B cell (primary cell): Measurements from ENCODE around the gene NPTN. TPM values are rescaled to one million over a fixed set of nuclear protein-coding genes. Genes with fewer than 3 reads are reported as not detected.

ENCODE experiments used
- ATAC-seq: fragments of 200-7000 bp; cut with Tn5 transposase; one replicate; pipeline ENCODE4 v1.10.0; 2021; ENCODE audit warnings: low read depth, mild to moderate bottlenecking, moderate number of reproducible peaks, moderate library complexity
- CTCF ChIA-PET: fragments of 350-600 bp; sonication (Branson Sonifier 250); formaldehyde crosslinking; loops from one replicate; lab custom pipeline; 2021; ENCODE audit warnings: antibody characterized with exemption, inconsistent platforms; lab: Charles Lee
- POLR2A ChIA-PET: fragments of 350-600 bp; sonication (Branson Sonifier 250); formaldehyde crosslinking; loops from one replicate; lab custom pipeline; 2021; ENCODE audit warnings: antibody characterized with exemption; lab: Charles Lee
- DNase-seq: peaks from one replicate; pipeline ENCODE4 v3.0.0; 2013
- H2AFZ ChIP-seq: 2 replicates; pipeline ENCODE4 v1.6.1; 2012; ENCODE audit warnings: mild to moderate bottlenecking, low read depth, low read length; ENCODE audit not compliant: insufficient read depth, poor library complexity, severe bottlenecking
- H3K27ac ChIP-seq, 2 donors: 1 replicate in 1 of 2; 2 replicates in 1 of 2; pipeline ENCODE4 v1.5.1; 2012 to 2013; ENCODE audit warnings: low read length in 2 of 2, mild to moderate bottlenecking in 2 of 2, moderate library complexity in 1 of 2
- H3K27me3 ChIP-seq, 4 experiments: fragments of 200-600 bp in 1 of 4; sonication (generic) in 1 of 4; replicated peaks in 1 of 4; 1 replicate in 2 of 4; 2 replicates in 2 of 4; pipeline versions ENCODE4 v1.6.1 to v1.7.0; 2013 to 2016; ENCODE audit warnings: low read length in 3 of 4, mild to moderate bottlenecking in 2 of 4, mixed read lengths in 1 of 4, moderate library complexity in 1 of 4; ENCODE audit not compliant: insufficient read depth in 4 of 4, control insufficient read depth in 3 of 4; ENCODE audit errors: control extremely low read depth in 1 of 4
- H3K36me3 ChIP-seq, 2 experiments: replicated peaks in 1 of 2; 1 replicate in 1 of 2; 2 replicates in 1 of 2; pipeline versions ENCODE4 v1.6.1 to v1.7.1; 2013; ENCODE audit warnings: low read length in 1 of 2; ENCODE audit not compliant: insufficient read depth in 2 of 2, control insufficient read depth in 1 of 2; ENCODE audit errors: control extremely low read depth in 1 of 2, extremely low read depth in 1 of 2
- H3K4me1 ChIP-seq, 2 donors: fragments of 200-600 bp in 1 of 2; sonication (generic) in 1 of 2; 1 replicate in 1 of 2; 2 replicates in 1 of 2; pipeline versions ENCODE4 v1.5.1 to v1.6.1; 2013 to 2017; ENCODE audit warnings: low read length in 2 of 2; ENCODE audit not compliant: control insufficient read depth in 2 of 2, insufficient read depth in 2 of 2
- H3K4me2 ChIP-seq: replicated peaks from 2 replicates; pipeline ENCODE3; 2012; ENCODE audit warnings: mild to moderate bottlenecking, low read depth, low read length; ENCODE audit not compliant: poor library complexity, severe bottlenecking
- H3K4me3 ChIP-seq, 5 experiments: fragments of 200-600 bp in 1 of 5; sonication (generic) in 1 of 5; 1 replicate in 3 of 5; 2 replicates in 2 of 5; pipeline versions ENCODE4 v1.5.1 to v1.7.0; 2011 to 2016; ENCODE audit warnings: low read length in 4 of 5, mild to moderate bottlenecking in 4 of 5, low read depth in 2 of 5, control low read depth in 1 of 5, moderate library complexity in 1 of 5; ENCODE audit not compliant: insufficient read depth in 1 of 5; ENCODE audit errors: control extremely low read depth in 1 of 5, extremely low read depth in 1 of 5
- H3K79me2 ChIP-seq: fragments of 200-600 bp; sonication (generic); one replicate; pipeline ENCODE4 v1.6.0; 2016; ENCODE audit warnings: low read length; ENCODE audit not compliant: control insufficient read depth, insufficient read depth
- H3K9ac ChIP-seq: fragments of 200-600 bp; sonication (generic); 2 replicates; pipeline ENCODE4 v1.6.1; 2017; ENCODE audit warnings: mild to moderate bottlenecking, low read length, moderate library complexity
- H3K9me3 ChIP-seq, 3 donors: one replicate each; pipeline versions ENCODE4 v1.6.1 to v1.7.1; 2013; ENCODE audit warnings: low read length in 2 of 3; ENCODE audit not compliant: control insufficient read depth in 2 of 3, insufficient read depth in 1 of 3; ENCODE audit errors: control extremely low read depth in 1 of 3
- H4K20me1 ChIP-seq: 2 replicates; pipeline ENCODE4 v1.6.0; 2012; ENCODE audit warnings: mild to moderate bottlenecking, low read length; ENCODE audit not compliant: insufficient read depth, control insufficient read depth, poor library complexity, severe bottlenecking
- H3K27ac Mint-ChIP-seq: one replicate; pipeline ENCODE4 v1.8.0; 2021; ENCODE audit warnings: mixed read lengths
- H3K27me3 Mint-ChIP-seq: one replicate; pipeline ENCODE4 v1.8.0; 2021; ENCODE audit warnings: mixed read lengths
- H3K4me1 Mint-ChIP-seq: one replicate; pipeline ENCODE4 v1.8.0; 2021; ENCODE audit warnings: mixed read lengths
- H3K4me3 Mint-ChIP-seq: one replicate; pipeline ENCODE4 v1.8.0; 2021; ENCODE audit warnings: mixed read lengths
- H3K9me3 Mint-ChIP-seq: one replicate; pipeline ENCODE4 v1.8.0; 2022; ENCODE audit warnings: mixed read lengths; ENCODE audit not compliant: insufficient read depth
- EZH2 ChIP-seq: IDR thresholded peaks from 2 replicates; pipeline ENCODE4 v1.6.1; 2012; ENCODE audit warnings: borderline replicate concordance, low read depth, mild to moderate bottlenecking, moderate library complexity, low read length; ENCODE audit not compliant: insufficient read depth, poor library complexity, severe bottlenecking
- WGBS: methylation state at CpG from one replicate; pipeline ENCODE4 v1.1.5; 2013; ENCODE audit warnings: missing lambda C conversion rate; ENCODE audit not compliant: insufficient coverage; 5-methylcytosine and 5-hydroxymethylcytosine counted together
- intact Hi-C: fragments of 100-400 bp; cut with micrococcal nuclease; formaldehyde crosslinking; loops from one replicate; pipeline ENCODE4 v1.10.0; 2022
- polyA plus RNA-seq: library from polyadenylated mRNA; depleted of rRNA; stranded (reverse); fragments of >200 nt; gene quantifications from 2 replicates; pipeline ENCODE4 v1.2.3, GENCODE V29; 2012
- total RNA-seq, 2 donors: library from RNA; stranded (reverse); fragments of 120-200 nt in 1 of 2; gene quantifications; 1 replicate in 1 of 2; 2 replicates in 1 of 2; pipeline versions ENCODE4 v1.2.3 to v1.2.4, GENCODE V29; 2013 to 2022
- TF ChIP-seq, protein P1 (sequence below): fragments of 200-600 bp; IDR thresholded peaks from one replicate; pipeline ENCODE4 v1.8.0; 2022; ENCODE audit warnings: antibody characterized with exemption, mild to moderate bottlenecking

Gene NPTN
- total and polyA plus RNA-seq, 2 donors (not counting 1 experiment from before 2014, with no cell fraction given), result 23.5 to 40.5 TPM

DNA sequence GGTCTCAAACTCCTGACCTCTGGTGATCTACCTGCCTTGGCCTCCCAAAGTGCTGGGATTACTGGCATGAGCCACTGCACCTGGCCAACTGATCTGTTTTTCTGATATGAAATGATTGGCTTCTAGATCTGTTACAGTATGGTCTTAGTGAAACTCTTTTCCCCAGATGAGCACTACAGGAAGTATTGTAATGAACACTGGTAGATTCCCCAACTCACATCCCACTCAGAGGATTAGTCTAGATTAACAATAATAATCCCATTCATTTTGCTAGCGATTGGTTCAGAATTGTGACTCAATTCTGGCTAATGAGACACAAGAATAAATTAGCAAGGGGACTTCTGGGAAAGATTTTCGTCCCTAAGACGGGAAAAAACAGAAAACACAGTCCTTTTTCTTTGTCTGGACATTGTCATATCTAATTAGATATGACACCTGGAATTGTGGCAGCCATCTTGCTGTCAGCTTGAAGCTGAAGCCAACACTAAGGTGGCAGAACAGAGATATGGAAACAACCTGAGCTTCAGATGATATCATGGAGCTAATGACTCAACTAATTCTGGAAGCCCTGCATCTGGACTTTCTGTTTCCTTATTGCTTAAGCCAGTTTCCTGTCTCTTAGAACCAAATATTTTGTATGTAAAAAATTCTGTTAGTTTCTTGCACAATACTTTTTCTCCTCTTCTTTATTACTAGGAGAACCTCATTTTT, 17.4 kb upstream of the NPTN start:
- ChIA-PET POLR2A (no interaction called here), CTCF (no interaction called here)
- TF ChIP-seq EZH2, result no peak
- TF ChIP-seq, protein P1, sequence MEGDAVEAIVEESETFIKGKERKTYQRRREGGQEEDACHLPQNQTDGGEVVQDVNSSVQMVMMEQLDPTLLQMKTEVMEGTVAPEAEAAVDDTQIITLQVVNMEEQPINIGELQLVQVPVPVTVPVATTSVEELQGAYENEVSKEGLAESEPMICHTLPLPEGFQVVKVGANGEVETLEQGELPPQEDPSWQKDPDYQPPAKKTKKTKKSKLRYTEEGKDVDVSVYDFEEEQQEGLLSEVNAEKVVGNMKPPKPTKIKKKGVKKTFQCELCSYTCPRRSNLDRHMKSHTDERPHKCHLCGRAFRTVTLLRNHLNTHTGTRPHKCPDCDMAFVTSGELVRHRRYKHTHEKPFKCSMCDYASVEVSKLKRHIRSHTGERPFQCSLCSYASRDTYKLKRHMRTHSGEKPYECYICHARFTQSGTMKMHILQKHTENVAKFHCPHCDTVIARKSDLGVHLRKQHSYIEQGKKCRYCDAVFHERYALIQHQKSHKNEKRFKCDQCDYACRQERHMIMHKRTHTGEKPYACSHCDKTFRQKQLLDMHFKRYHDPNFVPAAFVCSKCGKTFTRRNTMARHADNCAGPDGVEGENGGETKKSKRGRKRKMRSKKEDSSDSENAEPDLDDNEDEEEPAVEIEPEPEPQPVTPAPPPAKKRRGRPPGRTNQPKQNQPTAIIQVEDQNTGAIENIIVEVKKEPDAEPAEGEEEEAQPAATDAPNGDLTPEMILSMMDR, result no peak
- Mint-ChIP-seq H3K27me3 (peaks cover 29% of the 10 kb centered on the region), H3K9me3 (peaks cover 6% of the 10 kb centered on the region), H3K4me3 (no peak overlapping the region), H3K27ac (no peak overlapping the region), H3K4me1 (no peaks in the 10 kb centered on the region)
- intact Hi-C loops, result no loop called here
- no peaks in the 10 kb centered on the region for H3K9me3 ChIP-seq
- no peak overlapping the region for H2AFZ ChIP-seq
- H3K4me1 ChIP-seq, result no peaks in the 10 kb centered on the region
- no peaks in the 10 kb centered on the region for H4K20me1 ChIP-seq
- H3K4me3 ChIP-seq, result no peak overlapping the region
- ATAC-seq (no peak), DNase-seq (no peak)
- H3K4me2 ChIP-seq, result no peak overlapping the region
- H3K27ac ChIP-seq, result no peak overlapping the region
- H3K9ac ChIP-seq, result no peak overlapping the region
- WGBS, result no CpG with 5 or more reads among the region's 3 CpGs
- peaks cover 0 to 2% (median 0%) of the 10 kb centered on the region in 4 experiments for H3K27me3 ChIP-seq
- H3K36me3 ChIP-seq, result no peaks in the 10 kb centered on the region
- H3K79me2 ChIP-seq, result no peaks in the 10 kb centered on the region

DNA sequence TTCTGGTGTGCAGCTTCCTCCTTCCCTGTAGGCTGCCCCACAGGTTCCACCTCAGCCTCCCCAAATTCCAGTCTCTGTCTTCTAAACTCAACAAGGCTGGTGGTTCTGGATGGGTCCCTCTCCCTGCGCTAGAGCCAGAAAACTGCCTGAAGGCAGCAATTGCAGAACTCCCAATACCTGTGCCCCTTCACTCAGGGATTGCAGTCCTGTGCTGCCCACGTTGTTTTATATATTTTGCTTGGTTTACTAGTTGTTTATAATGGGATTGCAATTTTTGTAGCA, 14.8 kb upstream of the NPTN start:
- no peak overlapping the region for H2AFZ ChIP-seq
- WGBS, result no CpG with 5 or more reads among the region's 2 CpGs
- POLR2A ChIA-PET, result interaction anchor here (0.5 kb wide), 1 partner anchor 1421 kb away, joined by 6 read pairs; no protein-coding TSS in a partner anchor
- H3K4me2 ChIP-seq, result no peak overlapping the region
- H3K79me2 ChIP-seq, result no peaks in the 10 kb centered on the region
- no peaks in the 10 kb centered on the region for H3K4me1 Mint-ChIP-seq
- H3K9me3 ChIP-seq, result no peaks in the 10 kb centered on the region
- no peak for ATAC-seq
- no peaks in the 10 kb centered on the region for H4K20me1 ChIP-seq
- H3K4me3 Mint-ChIP-seq, result no peak overlapping the region
- peaks cover 26% of the 10 kb centered on the region for H3K27me3 Mint-ChIP-seq
- no peak for TF ChIP-seq EZH2
- TF ChIP-seq, protein P1, result no peak
- H3K27ac Mint-ChIP-seq, result no peak overlapping the region
- no peak overlapping the region for H3K27ac ChIP-seq
- intact Hi-C loops, result no loop called here
- no peak for DNase-seq
- no peaks in the 10 kb centered on the region for H3K36me3 ChIP-seq
- H3K9ac ChIP-seq, result no peak overlapping the region
- H3K4me3 ChIP-seq, result no peak overlapping the region
- CTCF ChIA-PET, result interaction anchor here (1.5 kb wide), 1 partner anchor 11 kb away, joined by 8 read pairs; no protein-coding TSS in a partner anchor
- H3K27me3 ChIP-seq, result no peaks in the 10 kb centered on the region
- peaks cover 6% of the 10 kb centered on the region for H3K9me3 Mint-ChIP-seq
- H3K4me1 ChIP-seq, result no peaks in the 10 kb centered on the region
